Activated CD8-positive, alpha-beta memory T cell treated with anti-CD3 and anti-CD28 coated beads, Interleukin-2, amount 50 U/mL, for 24 hours (primary cell): ENCODE measurements around the gene MEN1.
A peak's percentile ranks its signal among the peaks of the same experiment; 100 is the strongest.

Experiments used
- DNase-seq: peaks from one replicate; pipeline ENCODE4 v3.0.0-alpha.2; 2020; ENCODE audit errors: extremely low read depth

The MEN1 gene

DNA sequence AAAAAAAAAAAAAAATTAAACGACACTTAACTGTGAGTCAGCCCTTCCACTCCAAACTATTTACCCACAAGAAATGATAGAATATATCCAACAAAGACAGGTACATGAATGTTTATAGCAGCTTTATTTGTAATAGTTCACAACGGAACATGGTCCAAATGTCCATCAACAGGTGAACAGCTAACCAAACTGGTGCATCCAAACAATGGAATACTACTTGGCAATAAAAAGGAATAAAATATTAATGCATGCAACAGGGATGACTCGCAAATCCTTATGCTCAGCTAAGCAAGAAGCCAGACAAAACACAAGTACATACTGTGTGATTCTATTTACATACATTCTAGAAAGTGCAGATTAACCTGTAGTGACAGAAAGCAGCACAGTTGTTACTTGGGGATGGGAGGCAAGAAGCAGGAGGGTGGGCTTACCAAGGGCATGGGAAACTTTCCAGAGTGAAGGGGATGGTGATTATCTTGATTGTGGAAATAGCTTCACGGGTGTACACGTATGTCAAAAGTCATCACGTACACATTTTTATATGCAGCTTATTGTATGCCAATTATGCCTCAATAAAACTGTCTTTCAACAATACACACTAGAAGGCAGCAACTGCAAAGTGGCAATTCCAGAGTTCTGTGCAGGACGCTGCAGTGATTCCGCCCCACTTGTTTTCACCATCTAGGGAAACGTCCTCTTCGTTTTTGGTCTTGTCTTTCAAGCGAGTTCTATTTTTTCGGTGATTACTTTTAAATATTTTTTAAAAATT, 25.4 kb downstream of the MEN1 start:
- no peak for DNase-seq

DNA sequence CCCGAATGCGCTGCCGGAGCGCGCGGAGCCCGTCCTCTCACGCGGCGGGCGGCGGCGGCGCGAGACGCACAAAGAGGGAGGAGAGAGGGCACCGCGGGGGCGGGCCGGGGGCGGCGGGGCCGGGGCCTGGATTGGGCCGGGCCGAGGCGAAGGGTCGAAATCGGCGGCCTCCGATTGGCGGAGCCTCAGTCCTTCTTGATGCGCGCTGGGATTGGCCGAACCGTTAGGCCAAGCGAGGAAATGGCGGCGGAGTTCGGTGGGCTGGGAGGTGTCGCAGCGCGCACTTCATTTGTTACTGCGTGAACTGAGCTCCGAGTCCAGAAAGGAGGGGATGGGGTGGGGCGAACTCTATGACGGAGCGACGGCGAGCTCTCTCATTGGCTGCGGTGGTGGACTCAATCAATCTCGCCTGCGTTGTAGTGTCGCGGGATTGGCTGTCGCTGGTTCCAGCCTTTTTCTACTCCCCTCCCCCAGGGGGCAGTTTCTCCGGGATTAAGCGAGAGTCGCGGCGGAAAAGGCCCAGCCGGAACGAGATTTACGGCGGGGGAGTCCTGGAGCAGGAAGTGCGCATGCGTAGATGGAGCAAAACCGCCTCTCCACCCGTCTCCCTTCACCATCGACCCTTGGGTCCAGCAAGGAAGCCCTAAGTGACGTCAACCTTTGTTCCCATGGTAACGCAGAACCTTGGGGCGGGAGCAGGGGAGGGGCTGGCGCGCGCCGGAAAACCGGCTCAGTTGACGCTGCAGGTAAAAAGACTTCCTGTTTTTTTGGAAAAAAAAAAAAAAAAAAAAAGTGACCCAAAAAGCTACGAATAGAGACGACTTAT, 31.7 kb downstream of the MEN1 start, which contains the start of gene SF1:
SF1 (minus strand) TSS at position 70 of the 826 bp plus-strand sequence. CDS start 150 bp downstream, outside the sequence.
- DNase-seq, result peak; percentile 98

DNA sequence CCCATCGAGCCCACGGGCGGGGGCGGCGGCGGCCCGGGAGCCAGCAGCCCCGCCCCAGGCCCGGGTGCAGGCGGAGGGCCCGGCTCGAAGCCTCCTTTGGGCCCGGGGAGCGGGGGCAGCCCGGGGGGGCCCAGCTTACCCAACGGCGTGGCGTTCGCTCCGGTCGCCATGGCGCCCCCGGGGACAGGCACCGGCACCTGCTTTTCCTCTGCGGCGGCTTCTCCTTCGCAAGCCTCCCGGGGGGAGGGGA, 32.2 kb downstream of the MEN1 start:
- DNase-seq, result no peak

DNA sequence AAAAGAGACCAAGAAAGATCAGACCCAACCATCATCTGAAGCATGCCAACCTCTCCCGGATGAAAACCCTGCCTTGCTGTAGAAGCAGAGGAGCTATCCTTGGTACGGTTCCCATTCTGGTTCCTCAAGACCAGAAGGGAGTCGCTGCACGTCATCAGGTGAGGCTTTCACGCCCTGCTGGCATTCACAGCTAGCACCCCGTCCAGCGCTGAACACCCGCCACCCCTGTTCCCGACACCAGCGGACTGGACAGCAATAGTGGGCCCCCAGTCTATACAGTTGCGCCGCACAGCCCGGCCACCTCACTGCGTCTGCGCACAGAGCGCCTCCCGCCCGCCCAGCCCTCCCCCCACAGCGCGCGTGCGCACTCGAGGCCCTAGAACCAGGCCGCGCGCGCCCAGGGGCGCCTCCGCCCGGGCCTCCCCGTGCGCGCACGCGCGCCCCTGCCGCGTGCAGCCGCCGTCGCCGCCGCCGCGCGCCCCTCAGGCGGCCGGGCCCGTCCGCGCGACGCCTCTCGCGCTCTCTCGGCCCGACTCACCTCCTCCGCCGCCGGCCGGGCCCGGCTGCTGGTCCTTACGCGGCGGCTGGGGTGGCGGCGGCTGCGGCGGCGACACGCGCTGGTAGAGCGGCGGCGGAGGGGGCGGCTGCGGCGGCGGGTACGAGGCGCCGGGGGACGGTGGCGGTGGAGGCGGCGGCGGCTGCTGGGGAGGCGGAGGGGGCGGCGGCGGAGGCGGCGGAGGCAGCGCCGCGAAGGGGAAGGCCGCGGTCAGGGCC, 32.7 kb downstream of the MEN1 start:
- no peak for DNase-seq

DNA sequence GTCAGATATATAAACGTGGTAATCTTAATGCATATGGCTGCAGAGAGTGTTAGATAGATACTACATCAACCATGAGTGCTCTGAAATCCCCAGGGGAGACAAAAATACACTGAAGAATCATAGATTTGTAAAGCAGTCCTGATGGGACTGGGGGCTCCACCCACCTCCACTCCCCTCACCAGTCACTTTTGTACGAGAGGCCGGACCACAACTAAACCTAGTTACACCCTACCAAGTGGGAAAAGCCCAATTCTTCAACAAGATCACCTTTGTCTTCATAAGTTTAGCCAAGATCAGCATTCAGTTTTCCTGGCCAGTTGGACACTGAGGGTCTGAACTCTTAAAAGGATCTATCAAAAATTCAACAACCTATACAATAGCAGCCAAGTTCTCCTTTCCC, 33.5 kb downstream of the MEN1 start:
- DNase-seq, result no peak

DNA sequence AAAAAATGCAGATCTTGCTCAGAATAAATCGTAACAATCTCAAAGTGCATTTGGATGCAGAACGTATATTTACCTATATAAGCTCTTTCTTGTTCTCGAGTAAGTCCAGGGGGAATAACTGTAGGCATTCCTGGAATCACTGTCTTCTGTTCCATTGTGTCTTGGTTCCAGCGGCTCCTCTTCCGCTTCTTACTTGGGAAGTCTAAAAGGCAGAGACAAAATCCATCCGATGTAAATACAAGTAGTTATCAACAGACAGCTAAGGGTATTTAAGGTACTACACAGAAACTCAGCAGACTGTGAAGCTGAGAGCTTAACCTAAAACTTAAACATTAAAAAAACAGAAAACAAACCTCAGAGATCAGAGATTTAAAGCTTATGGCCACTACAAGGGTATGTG, 33.9 kb downstream of the MEN1 start:
- no peak for DNase-seq

DNA sequence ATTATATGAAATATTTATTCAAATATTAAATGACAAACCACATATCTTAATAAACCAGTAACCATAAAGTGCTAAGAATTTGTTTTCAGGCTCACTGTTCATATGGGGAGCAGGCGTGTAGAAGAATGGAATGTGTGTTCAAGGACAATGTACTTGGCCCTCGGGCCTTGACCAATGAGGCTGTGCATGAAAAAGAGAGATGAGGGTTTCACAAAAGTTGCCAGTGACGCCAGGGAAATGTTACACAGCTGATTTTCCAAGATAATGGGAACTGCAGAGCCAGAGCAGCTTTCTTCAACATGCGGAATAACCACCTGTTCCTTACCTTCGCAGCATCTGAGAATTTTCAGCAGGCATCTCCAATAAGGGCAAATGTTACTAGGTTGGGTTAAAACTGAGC, 36.2 kb downstream of the MEN1 start:
- DNase-seq, result no peak

DNA sequence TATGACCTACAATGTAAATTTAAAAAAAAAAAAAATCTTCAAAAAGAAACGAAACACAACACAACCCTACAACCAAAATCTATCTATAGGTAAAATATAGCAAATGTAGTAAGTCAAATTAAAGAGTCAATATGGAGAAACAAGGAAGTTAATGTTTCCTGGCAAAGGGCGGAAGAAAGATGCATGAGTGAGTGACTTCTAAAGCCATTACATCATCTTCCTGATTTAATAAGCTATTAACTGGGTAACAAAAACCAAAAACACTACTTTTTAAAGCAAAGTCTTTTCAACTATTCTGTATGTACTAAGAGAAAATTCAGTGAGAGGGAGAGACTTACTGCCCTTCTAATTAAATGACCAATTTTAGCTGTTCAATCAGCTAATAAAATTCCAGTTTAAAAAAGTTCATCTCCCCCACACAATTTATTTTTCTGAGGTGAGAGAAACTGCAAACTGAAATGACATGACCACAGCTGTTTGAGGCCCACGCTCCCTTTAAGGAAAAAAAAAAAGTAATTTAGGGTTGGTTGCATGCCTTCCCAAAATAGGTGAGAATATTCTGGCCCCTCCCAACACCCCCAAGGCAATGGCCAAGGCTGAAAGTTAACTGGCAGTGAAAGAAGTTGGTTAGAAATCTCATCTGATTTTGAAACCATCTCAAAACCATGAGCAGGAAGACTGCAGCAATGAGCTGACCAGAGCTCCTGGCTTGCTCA, 37.9 kb downstream of the MEN1 start:
- no peak for DNase-seq

DNA sequence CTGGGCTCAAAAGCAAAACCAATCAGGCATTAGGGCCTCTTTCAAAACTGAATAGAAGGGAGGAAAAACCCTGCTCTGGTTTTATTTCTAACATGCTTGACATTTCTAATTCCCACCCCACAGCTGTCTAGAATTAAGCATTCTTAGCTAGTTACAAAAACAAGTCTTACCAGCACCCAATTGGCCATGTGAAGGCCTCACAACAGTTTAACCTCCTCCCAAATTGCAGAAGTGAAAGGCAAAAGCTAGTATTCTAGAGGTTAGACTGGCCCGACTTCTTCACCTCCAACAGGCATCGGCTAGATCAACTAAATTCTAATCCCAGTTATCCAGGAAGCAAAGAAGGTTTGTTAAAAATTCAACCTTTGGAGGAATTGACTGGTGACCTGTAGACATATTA, 38.5 kb downstream of the MEN1 start:
- no peak for DNase-seq

DNA sequence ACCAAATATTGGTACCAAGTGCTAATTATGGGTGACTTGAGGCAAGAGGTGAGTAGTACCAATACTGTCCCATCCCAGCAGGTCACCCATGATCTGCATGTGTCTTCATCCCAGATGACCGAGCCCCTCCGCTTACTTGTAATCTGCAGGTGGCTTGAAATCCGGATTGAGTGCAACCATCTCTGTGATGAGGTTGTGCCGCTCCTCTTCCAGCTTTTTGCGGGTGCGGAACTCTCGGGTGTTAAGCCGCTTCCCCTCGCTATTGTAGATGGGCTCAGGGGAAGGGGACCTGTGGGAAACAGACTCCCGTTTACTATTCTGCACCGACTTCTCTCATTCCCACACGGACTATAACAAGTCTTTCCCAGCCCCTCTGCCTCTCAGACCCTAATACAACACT, 40.2 kb downstream of the MEN1 start:
- no peak for DNase-seq

DNA sequence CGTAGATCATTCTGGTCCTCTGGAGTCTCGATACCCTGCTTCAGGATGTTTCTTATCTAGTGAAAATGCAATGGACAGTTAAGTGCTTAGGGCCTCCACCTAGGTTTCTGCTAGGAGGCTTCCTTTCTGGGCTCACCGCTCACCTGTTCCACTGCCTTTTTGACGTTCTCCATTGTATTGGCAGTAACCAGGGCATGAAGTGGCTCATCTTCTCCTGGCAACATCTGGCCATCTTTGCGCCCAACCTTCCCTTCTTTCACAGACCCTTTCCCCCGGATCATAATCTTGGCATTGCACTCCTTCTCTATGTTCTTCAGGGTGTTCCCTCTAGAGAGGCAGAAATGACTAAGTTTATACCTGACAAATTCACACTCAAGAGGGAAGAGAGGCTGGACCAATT, 41.1 kb downstream of the MEN1 start:
- no peak for DNase-seq

DNA sequence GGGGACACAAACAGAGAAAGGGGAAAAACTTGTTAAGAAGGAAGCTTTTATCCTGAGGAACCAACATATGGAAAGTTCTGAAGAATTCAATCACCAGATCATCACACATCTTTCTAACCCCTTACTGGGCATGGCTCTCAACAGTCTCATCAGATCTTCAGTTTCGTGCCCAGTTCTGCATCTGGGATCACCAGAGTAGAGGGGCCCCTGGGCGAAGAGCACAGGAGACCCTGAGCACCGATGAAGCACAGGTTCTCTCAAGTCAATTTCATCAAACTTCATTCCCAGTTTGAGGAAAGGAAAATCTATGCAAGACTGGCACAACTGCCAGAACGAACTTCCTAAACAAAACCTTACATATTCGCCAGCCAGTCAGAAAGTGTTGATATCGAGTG, 42.1 kb downstream of the MEN1 start:
- DNase-seq, result no peak

DNA sequence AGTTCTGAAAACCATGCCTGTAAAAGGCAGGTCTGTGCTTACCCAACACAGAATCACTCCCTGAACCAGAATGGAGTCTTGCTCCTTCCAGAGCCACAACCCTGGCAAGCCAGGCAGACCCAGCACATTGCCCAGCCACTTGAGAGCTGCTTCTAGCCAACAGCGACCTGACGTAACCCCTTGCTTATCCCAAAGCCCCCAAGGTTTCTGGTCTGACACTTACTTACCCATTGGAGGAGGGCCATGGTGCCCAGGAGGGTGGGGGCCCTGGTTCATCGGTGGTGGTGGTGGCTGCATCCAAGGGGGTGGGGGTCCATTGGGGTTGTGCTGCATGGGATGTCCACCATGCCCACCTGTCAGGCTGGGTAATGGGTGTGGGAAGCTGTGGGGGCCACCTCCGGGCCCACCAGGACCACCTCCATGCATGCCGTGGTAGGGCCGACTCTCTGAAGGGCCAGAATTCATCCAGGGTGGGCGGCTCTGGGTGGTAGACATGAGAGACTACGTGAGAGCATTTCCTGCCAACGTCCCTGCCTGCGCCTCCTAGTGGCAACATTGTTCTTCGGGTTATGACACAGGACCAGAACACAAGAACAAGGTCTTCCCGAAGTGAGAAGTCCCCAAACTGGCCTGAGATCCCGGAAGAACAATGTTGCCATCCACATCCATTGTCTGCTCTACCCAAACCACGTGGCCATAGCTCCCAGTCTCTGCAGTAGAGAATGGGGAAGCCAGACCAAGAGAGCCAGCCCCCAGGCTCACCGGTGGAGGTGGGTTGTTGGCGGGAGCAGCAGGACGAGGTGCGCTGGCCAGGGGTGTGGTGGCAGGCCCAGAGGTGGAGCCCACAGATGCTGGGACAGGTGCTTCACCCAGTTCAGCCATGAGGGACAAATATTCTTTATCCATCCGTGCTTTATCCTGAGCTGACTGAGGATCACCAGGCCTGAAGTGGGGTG, 42.7 kb downstream of the MEN1 start:
- DNase-seq, result peak; percentile 62

DNA sequence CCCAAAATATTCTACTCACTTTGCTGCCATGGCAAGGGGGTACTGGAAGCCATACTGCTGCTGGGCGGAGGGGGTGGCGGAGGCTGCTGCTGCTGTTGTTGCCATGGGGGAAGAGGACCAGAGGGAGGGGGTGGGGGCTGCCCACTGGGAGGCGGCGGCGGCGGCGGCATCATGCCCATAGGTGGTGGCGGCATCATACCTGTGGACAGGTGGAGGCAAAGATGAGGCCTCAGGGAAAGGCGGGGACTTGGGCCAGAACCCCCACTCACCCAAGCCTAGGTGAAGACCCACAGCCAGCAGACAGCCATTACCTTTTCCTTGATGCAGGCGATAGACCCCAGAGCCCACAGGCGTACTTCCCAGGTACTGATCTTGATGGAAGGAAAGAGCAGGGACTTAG, 43.5 kb downstream of the MEN1 start:
- no peak for DNase-seq

DNA sequence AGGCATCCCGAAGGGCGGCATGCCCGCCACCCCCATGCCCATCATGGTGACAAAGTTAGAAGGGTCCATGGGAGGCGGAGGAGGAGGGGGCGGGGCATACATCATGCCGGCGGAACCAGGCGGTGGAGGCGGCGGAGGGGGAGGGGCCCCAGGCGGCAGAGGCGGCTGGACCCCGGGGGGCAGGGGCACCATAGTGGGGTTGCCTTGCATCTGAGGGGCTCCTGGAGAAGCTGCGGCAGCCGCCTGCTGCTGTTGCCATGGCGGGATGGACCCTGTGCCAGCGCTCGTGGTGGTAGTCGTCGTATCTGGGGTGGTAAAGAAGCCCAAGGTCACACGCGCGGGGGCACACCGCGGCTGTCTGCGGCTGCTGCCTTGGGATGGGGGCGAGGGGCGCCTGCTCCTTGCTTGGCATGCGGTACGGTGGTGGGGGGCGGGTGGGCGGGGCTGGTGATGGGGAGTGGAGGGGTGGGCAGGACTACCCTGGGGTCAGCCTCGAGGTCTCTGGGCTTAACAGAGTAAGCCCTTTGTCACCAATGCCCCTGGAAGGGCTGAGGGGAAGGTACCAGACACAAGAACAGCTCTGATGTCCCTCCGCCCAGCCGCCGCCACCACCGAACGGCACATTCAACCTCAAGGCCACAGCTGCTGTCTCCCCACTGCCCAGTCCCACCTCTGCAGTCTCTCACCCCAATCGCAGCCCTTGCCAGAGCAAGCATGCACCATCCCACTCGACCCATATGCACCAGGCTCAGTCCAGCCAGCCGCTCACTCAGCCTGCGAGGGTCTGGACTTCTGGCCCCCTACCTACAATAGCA, 44.3 kb downstream of the MEN1 start:
- no peak for DNase-seq

DNA sequence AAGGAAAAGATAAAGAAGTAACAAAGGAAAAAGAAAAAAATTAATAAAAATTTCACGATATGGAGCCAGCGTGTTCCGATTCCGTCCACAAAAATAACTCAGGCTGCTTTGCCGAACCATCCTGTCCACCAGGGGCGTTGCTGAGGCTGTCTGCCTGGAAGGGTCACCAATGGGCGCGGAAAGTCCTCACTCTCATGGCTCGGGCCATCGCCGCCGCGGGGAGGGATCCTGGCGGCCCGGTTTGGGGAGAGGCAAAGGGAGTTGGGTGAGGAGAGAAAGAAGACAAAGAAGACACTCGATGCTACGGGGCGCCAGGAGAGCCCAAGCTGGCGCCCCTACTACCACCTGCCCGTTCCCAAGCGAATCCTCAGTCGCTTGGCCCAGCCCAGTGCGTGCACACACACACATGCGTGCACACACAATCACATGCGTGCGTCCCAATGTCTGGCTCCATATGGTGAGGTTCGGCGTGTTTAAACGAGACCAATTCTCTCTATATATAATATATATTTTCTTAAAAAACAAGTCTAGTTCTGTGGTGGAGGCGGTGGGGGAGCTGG, 45.0 kb downstream of the MEN1 start:
- DNase-seq, result no peak

DNA sequence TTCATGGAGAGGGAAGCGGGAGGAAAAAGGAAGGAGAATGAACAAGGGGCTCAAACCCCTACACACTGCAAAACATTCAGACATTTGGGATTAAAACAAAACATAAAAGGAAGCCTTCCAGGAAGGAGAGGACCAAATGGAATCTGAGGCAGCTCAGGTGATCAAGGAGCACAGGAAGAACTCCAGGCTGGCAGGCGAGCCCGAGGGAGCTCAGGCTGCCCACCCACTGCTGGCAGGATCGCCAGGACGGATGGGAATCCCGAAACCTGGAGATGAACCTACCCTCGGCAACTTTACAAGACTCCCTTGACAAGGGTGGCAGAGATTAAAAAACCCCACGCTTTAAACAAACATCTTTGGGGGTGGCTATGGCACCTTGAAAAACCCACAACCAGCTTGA, 45.6 kb downstream of the MEN1 start:
- DNase-seq, result no peak

DNA sequence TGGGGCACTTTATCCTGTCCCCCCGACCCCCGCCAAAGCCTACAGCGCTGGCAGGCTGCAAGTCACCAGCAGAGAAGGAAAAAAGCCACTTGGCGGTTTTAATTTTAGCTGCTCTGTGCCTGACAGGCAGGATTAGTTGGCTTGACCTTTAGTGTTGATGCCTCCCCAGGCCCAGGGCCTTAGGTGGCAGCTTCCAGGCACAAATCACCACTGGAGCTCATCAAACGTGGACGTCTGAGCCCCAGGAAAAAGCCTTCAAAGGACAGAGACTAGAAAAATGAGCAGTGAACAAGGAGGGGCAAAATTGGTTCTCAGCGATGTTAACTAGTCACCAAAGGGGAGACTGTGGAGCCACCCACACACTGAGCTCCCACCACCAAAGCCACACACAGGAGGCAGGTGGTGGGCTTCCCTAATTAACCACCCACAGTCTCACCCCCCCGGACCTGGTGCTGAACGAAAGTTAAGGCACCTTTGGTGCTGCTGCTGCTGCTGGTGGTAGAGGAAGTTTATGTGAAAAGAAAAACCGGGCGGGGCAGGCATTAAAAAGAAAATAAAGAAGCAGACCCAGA, 46.2 kb downstream of the MEN1 start:
- DNase-seq, result no peak

DNA sequence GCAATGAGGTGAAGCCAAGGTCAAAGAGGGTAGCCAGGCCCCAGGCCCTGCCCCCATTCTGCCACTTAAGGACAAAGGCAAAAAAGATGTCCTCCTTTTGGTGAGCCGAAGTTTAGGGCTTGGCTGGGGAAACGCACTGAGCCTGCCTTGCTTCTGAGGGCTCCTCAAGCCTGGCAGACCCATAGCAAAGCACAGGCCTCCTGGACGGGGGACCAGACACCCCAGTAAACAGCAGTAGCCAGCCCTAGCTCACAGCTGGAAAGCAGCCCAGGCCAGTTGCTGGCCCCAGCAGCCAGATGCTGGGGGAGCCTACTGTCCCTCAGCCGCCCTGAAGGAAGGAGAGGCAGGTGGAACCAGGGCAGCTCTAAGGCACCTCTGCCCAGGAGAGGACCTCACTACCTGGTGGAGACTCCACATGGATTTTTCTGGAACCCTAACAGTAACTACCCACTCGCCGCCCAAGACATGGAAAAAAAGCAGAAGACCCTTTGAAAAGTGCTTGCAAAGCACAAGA, 46.8 kb downstream of the MEN1 start:
- no peak for DNase-seq
